Measurements from ENCODE around the gene MLXIPL. TPM values are rescaled to one million over a fixed set of nuclear protein-coding genes. Genes with fewer than 3 reads are reported as not detected.
A peak's percentile ranks its signal among the peaks of the same experiment; 100 is the strongest.

MLXIPL gene
- total RNA-seq, 1 experiment from 2014 or later = 20.6 TPM

DNA sequence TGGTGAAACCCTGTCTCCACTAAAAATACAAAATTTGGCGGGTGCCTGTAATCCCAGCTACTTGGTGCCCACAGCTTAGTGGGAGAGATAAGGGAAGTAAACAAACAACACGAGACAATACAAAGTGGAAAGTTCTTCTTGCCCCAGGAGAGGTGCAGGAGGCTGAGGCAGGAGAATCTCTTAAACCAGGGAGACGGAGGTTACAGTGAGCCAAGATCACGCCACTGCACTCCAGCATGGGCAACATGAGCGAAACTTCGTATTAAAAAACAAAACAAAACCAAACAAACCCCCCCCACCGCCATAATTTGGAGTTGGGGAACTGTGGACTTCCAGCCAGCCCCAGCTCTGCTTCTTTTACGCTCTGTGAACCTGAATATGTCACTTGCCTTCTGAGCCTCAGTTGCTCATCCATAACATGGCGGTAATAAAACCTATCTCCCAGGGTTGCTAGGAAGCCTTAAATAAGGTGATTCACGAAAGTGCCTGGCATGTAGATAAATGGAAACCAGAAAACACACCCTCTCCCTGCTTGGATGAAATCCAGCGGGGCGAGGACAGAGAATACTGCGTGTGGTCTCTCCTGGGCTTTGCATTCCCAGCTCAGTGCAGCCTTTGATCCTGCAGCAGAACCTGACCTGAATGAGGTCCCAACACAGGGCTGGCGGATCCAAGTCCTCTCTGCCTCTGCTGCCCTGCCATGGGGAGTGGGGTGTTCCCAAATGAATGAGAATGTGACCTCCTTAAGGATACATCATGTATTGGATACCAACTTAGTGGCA lies 10.2 kb downstream of the MLXIPL start:
- Histone ChIP-seq H3K36me3 (ENCODE audit: insufficient read depth, low read length, poor library complexity, severe bottlenecking) (no peaks in the 10 kb centered on the region), H3K27ac (ENCODE audit: low read depth, low read length, poor library complexity, severe bottlenecking) (no peak overlapping the region), H3K4me3 (ENCODE audit: low read depth, low read length, poor library complexity, severe bottlenecking) (no peak overlapping the region), H3K4me1 (ENCODE audit: insufficient read depth, low read length, poor library complexity, severe bottlenecking) (no peaks in the 10 kb centered on the region), H3K27me3 (replicated peaks; ENCODE audit: insufficient read depth, low read depth, low read length, poor library complexity) (no peaks in the 10 kb centered on the region), H3K9me3 (ENCODE audit: low read depth, low read length, poor library complexity, severe bottlenecking) (no peaks in the 10 kb centered on the region)
- POLR2A ChIA-PET (ENCODE audit: low non-redundant PET) = no interaction called here
- no peak for TF ChIP-seq EZH2 (IDR thresholded peaks at IDR 0.05; ENCODE audit: borderline replicate concordance, low read depth, low read length, poor library complexity, severe bottlenecking)
- TF ChIP-seq, protein P1, sequence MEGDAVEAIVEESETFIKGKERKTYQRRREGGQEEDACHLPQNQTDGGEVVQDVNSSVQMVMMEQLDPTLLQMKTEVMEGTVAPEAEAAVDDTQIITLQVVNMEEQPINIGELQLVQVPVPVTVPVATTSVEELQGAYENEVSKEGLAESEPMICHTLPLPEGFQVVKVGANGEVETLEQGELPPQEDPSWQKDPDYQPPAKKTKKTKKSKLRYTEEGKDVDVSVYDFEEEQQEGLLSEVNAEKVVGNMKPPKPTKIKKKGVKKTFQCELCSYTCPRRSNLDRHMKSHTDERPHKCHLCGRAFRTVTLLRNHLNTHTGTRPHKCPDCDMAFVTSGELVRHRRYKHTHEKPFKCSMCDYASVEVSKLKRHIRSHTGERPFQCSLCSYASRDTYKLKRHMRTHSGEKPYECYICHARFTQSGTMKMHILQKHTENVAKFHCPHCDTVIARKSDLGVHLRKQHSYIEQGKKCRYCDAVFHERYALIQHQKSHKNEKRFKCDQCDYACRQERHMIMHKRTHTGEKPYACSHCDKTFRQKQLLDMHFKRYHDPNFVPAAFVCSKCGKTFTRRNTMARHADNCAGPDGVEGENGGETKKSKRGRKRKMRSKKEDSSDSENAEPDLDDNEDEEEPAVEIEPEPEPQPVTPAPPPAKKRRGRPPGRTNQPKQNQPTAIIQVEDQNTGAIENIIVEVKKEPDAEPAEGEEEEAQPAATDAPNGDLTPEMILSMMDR (conservative IDR thresholded peaks at IDR 0.05; ENCODE audit: low read depth, low read length) = no peak
- intact Hi-C loops (cut with micrococcal nuclease; ENCODE audit: unreplicated experiment) = no loop called here
- CTCF ChIA-PET = interaction anchor here (0.6 kb wide), 1 partner anchor 54 kb away, joined by 6 read pairs; the partner anchor contains the start of gene VPS37D
- BruUV-seq (replicated peaks) = no TSS peak
- DNase-seq (ENCODE audit: low spot score) = no peak

DNA sequence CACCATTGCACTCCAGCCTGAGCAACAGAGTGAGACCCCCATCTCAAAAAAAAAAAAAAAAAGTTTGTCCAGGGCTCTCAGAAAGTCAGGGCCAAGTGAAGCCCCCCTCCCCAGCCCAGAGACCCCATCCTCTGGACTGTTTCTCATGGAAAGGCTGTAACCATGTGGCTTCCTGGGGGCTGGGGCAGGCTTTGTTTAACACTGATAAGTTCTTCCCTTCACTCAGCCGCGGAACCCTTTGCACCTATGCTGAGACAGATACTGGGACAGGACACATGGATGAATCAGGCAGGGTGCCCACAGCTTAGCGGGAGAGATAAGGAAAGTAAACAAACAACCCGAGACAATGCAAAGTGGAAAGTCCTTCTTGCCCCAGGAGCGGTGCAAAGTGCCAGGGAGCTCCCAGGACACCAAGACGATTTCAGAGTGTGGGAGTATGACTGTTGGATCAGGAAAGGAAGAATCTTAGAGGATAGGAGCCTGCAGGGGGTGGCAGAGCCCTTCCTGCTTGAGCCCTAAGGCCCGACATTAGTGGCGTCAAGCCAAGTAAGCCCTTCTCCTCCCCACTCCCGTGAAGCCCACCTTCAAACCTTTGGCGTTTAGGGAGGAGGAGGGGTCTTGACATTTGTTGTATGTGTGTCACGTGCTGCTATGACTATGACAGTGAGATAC lies 11.6 kb downstream of the MLXIPL start:
- TF ChIP-seq, protein P1 (conservative IDR thresholded peaks at IDR 0.05; ENCODE audit: low read depth, low read length) = 0 out of 2 replicates have a peak, but pooled peaks have one; percentile 28
- TF ChIP-seq EZH2 (IDR thresholded peaks at IDR 0.05; ENCODE audit: borderline replicate concordance, low read depth, low read length, poor library complexity, severe bottlenecking) = no peak
- ChIA-PET POLR2A (ENCODE audit: low non-redundant PET) (no interaction called here), CTCF (interaction anchor here (1.4 kb wide), 1 partner anchor 113 kb away, joined by 8 read pairs; no protein-coding TSS in a partner anchor)
- no peak overlapping the region for H3K4me3 ChIP-seq (ENCODE audit: low read depth, low read length, poor library complexity, severe bottlenecking)
- DNase-seq (ENCODE audit: low spot score) = peak; percentile 64
- no peaks in the 10 kb centered on the region for H3K4me1 ChIP-seq (ENCODE audit: insufficient read depth, low read length, poor library complexity, severe bottlenecking)
- H3K9me3 ChIP-seq (ENCODE audit: low read depth, low read length, poor library complexity, severe bottlenecking) = no peaks in the 10 kb centered on the region
- H3K27me3 ChIP-seq (replicated peaks; ENCODE audit: insufficient read depth, low read depth, low read length, poor library complexity) = no peaks in the 10 kb centered on the region
- H3K36me3 ChIP-seq (ENCODE audit: insufficient read depth, low read length, poor library complexity, severe bottlenecking) = no peaks in the 10 kb centered on the region
- BruUV-seq (replicated peaks) = no TSS peak
- intact Hi-C loops (cut with micrococcal nuclease; ENCODE audit: unreplicated experiment) = no loop called here
- no peak overlapping the region for H3K27ac ChIP-seq (ENCODE audit: low read depth, low read length, poor library complexity, severe bottlenecking)

DNA sequence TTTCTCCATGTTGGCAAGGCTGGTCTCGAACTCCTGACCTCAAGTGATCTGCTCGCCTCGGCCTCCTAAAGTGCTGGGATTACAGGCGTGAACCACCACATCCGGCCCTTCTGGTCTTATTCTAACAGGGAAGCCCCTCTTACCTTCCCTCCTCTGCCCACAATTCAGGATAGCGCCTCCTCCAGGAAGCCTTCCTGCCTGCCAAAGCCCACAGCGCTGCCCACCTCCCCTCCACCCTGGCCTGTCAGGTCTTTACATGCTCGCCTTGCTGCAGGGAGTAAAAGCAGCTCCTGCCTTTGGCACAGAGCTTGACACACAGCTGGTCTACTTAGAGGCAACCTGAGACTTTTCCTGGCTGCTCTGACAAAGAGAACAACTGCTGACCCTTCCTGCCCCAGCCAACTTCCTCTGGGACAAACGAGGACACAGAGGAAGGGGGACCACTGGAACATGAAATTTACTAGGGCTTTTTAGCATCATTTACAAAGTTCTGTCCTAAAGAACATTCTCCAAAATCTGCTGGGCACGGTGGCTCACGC lies 13.2 kb downstream of the MLXIPL start:
- Histone ChIP-seq H3K27ac (ENCODE audit: low read depth, low read length, poor library complexity, severe bottlenecking) (no peak overlapping the region), H3K36me3 (ENCODE audit: insufficient read depth, low read length, poor library complexity, severe bottlenecking) (no peaks in the 10 kb centered on the region), H3K4me3 (ENCODE audit: low read depth, low read length, poor library complexity, severe bottlenecking) (no peak overlapping the region), H3K4me1 (ENCODE audit: insufficient read depth, low read length, poor library complexity, severe bottlenecking) (no peaks in the 10 kb centered on the region), H3K9me3 (ENCODE audit: low read depth, low read length, poor library complexity, severe bottlenecking) (no peaks in the 10 kb centered on the region), H3K27me3 (replicated peaks; ENCODE audit: insufficient read depth, low read depth, low read length, poor library complexity) (no peaks in the 10 kb centered on the region)
- intact Hi-C loops (cut with micrococcal nuclease; ENCODE audit: unreplicated experiment) = no loop called here
- no peak for TF ChIP-seq EZH2 (IDR thresholded peaks at IDR 0.05; ENCODE audit: borderline replicate concordance, low read depth, low read length, poor library complexity, severe bottlenecking)
- TF ChIP-seq, protein P1 (conservative IDR thresholded peaks at IDR 0.05; ENCODE audit: low read depth, low read length) = no peak
- CTCF ChIA-PET = interaction anchor here (1.2 kb wide), 1 partner anchor 118 kb away, joined by 7 read pairs; no protein-coding TSS in a partner anchor
- BruUV-seq (replicated peaks) = no TSS peak
- DNase-seq (ENCODE audit: low spot score) = no peak
- POLR2A ChIA-PET (ENCODE audit: low non-redundant PET) = no interaction called here
